Neural progenitor cell (in vitro differentiated cells): ENCODE results near the gene UBR2. TPM values are rescaled to one million over a fixed set of nuclear protein-coding genes. Genes with fewer than 3 reads are reported as not detected.
A peak's percentile ranks its signal among the peaks of the same experiment; 100 is the strongest.

Experiments
- DNase-seq: peaks from one replicate; pipeline ENCODE4 v3.0.0-alpha.2; 2016; ENCODE audit warnings: low spot score
- H2AFZ ChIP-seq: fragments of 200-600 bp; sonication (generic); replicated peaks from 2 replicates; pipeline ENCODE4 v1.6.1; 2016; ENCODE audit warnings: antibody characterized with exemption
- H3F3A ChIP-seq: fragments of 200-600 bp; sonication (generic); 2 replicates; pipeline ENCODE4 v1.6.1; 2016; ENCODE audit warnings: antibody characterized with exemption, low read depth
- H3K27ac ChIP-seq: fragments of 200-600 bp; sonication (generic); 2 replicates; pipeline ENCODE4 v1.5.1; 2016; ENCODE audit warnings: mild to moderate bottlenecking
- H3K27me3 ChIP-seq: fragments of 200-600 bp; sonication (generic); 2 replicates; pipeline ENCODE4 v1.6.1; 2016; ENCODE audit warnings: mild to moderate bottlenecking, moderate library complexity
- H3K36me3 ChIP-seq: fragments of 200-600 bp; sonication (generic); 2 replicates; pipeline ENCODE4 v1.5.1; 2016
- H3K4me1 ChIP-seq: fragments of 200-600 bp; sonication (generic); 2 replicates; pipeline ENCODE4 v1.6.1; 2016; ENCODE audit warnings: mixed run types
- H3K4me2 ChIP-seq: fragments of 200-600 bp; sonication (generic); 2 replicates; pipeline ENCODE4 v1.6.1; 2016
- H3K4me3 ChIP-seq: fragments of 200-600 bp; sonication (generic); 2 replicates; pipeline ENCODE4 v1.5.1; 2016
- H3K79me2 ChIP-seq: fragments of 200-600 bp; sonication (generic); 2 replicates; pipeline ENCODE4 v1.6.1; 2016; ENCODE audit warnings: low read depth
- H3K9ac ChIP-seq: fragments of 200-600 bp; sonication (generic); 2 replicates; pipeline ENCODE4 v1.6.1; 2016
- H3K9me3 ChIP-seq: fragments of 200-600 bp; sonication (generic); 2 replicates; pipeline ENCODE4 v1.5.1; 2016; ENCODE audit warnings: low read depth
- H4K20me1 ChIP-seq: fragments of 200-600 bp; sonication (generic); 2 replicates; pipeline ENCODE4 v1.6.1; 2016; ENCODE audit warnings: low read depth
- H3K27ac Mint-ChIP-seq: 3 replicates; pipeline ENCODE4 v1.8.0; 2021; ENCODE audit warnings: mixed read lengths
- H3K27me3 Mint-ChIP-seq: 2 replicates; pipeline ENCODE4 v1.8.0; 2022; ENCODE audit warnings: low read depth, mild to moderate bottlenecking, inconsistent platforms, moderate library complexity, mixed read lengths; ENCODE audit not compliant: insufficient read depth
- H3K36me3 Mint-ChIP-seq: 3 replicates; pipeline ENCODE4 v1.8.0; 2021; ENCODE audit warnings: mixed read lengths
- H3K4me1 Mint-ChIP-seq: 3 replicates; pipeline ENCODE4 v1.8.0; 2021; ENCODE audit warnings: mixed read lengths
- H3K4me3 Mint-ChIP-seq: 3 replicates; pipeline ENCODE4 v1.8.0; 2021; ENCODE audit warnings: mild to moderate bottlenecking, moderate library complexity, mixed read lengths
- H3K9me3 Mint-ChIP-seq: 3 replicates; pipeline ENCODE4 v1.8.0; 2020; ENCODE audit warnings: mixed read lengths
- CTCF ChIP-seq: fragments of 200-600 bp; sonication (generic); IDR thresholded peaks from 2 replicates; pipeline ENCODE4 v1.5.1; 2017; ENCODE audit warnings: antibody characterized with exemption, mild to moderate bottlenecking
- EZH2 ChIP-seq: fragments of 200-600 bp; sonication (generic); IDR thresholded peaks from 2 replicates; pipeline ENCODE4 v1.6.1; 2017; ENCODE audit warnings: antibody characterized with exemption, mild to moderate bottlenecking, moderate library complexity
- EZH2phosphoT487 ChIP-seq: fragments of 200-600 bp; sonication (generic); IDR thresholded peaks from 2 replicates; pipeline ENCODE4 v1.6.1; 2017; ENCODE audit warnings: antibody characterized with exemption
- total RNA-seq: library from RNA; depleted of rRNA; stranded (reverse); fragments of >200 nt; gene quantifications from 2 replicates; pipeline ENCODE4 v1.2.3, GENCODE V29; 2015; ENCODE audit warnings: low replicate concordance

Gene UBR2
- total RNA-seq, 1 donor from 2014 or later, result 34.7 TPM

GRCh38 chr6:42704251-42704936, 140.6 kb downstream of the UBR2 start:
- Histone ChIP-seq H3F3A (no peaks in the 10 kb centered on the region), H3K9ac (no peak overlapping the region), H3K27ac (no peak overlapping the region), H2AFZ (peak overlapping the region; percentile 100), H3K4me3 (no peak overlapping the region), H3K4me2 (peak overlapping the region; percentile 35), H3K79me2 (no peaks in the 10 kb centered on the region), H3K27me3 (no peaks in the 10 kb centered on the region), H3K9me3 (no peaks in the 10 kb centered on the region), H3K36me3 (no peaks in the 10 kb centered on the region), H4K20me1 (no peaks in the 10 kb centered on the region), H3K4me1 (peaks cover 6% of the 10 kb centered on the region)
- no peaks in the 10 kb centered on the region for H3K4me1 Mint-ChIP-seq
- no peak overlapping the region for H3K27ac Mint-ChIP-seq
- TF ChIP-seq EZH2 (no peak), EZH2phosphoT487 (no peak), CTCF (no peak)
- H3K27me3 Mint-ChIP-seq, result peaks cover 2% of the 10 kb centered on the region
- no peaks in the 10 kb centered on the region for H3K36me3 Mint-ChIP-seq
- no peak for DNase-seq
- H3K9me3 Mint-ChIP-seq, result no peaks in the 10 kb centered on the region
- H3K4me3 Mint-ChIP-seq, result no peak overlapping the region

GRCh38 chr6:42704937-42705374, 141.1 kb downstream of the UBR2 start:
- no peak for DNase-seq
- no peak overlapping the region for H3K4me3 ChIP-seq
- H4K20me1 ChIP-seq, result no peaks in the 10 kb centered on the region
- Mint-ChIP-seq H3K27ac (no peak overlapping the region), H3K4me1 (no peaks in the 10 kb centered on the region), H3K9me3 (no peaks in the 10 kb centered on the region), H3K36me3 (no peaks in the 10 kb centered on the region), H3K27me3 (peaks cover 2% of the 10 kb centered on the region), H3K4me3 (peak overlapping the region; percentile 41)
- H3F3A ChIP-seq, result no peaks in the 10 kb centered on the region
- H3K9ac ChIP-seq, result no peak overlapping the region
- H3K9me3 ChIP-seq, result no peaks in the 10 kb centered on the region
- H3K79me2 ChIP-seq, result no peaks in the 10 kb centered on the region
- no peak overlapping the region for H3K4me2 ChIP-seq
- no peak for TF ChIP-seq EZH2
- TF ChIP-seq EZH2phosphoT487, result no peak
- no peak for TF ChIP-seq CTCF
- peaks cover 9% of the 10 kb centered on the region for H3K4me1 ChIP-seq
- H3K27me3 ChIP-seq, result no peaks in the 10 kb centered on the region
- H3K27ac ChIP-seq, result no peak overlapping the region
- H2AFZ ChIP-seq, result no peak overlapping the region
- no peaks in the 10 kb centered on the region for H3K36me3 ChIP-seq

GRCh38 chr6:42707595-42707994, 143.8 kb downstream of the UBR2 start:
- peaks cover 7% of the 10 kb centered on the region for H3K9me3 Mint-ChIP-seq
- Histone ChIP-seq H3K4me1 (peaks cover 20% of the 10 kb centered on the region), H3F3A (no peaks in the 10 kb centered on the region), H3K4me3 (no peak overlapping the region), H3K27ac (no peak overlapping the region), H2AFZ (no peak overlapping the region), H4K20me1 (no peaks in the 10 kb centered on the region), H3K4me2 (no peak overlapping the region), H3K36me3 (no peaks in the 10 kb centered on the region), H3K79me2 (no peaks in the 10 kb centered on the region), H3K9me3 (no peaks in the 10 kb centered on the region), H3K9ac (no peak overlapping the region), H3K27me3 (no peaks in the 10 kb centered on the region)
- H3K4me3 Mint-ChIP-seq, result no peak overlapping the region
- no peaks in the 10 kb centered on the region for H3K36me3 Mint-ChIP-seq
- TF ChIP-seq EZH2, result no peak
- no peak for TF ChIP-seq CTCF
- no peak for TF ChIP-seq EZH2phosphoT487
- no peak for DNase-seq
- peaks cover 2% of the 10 kb centered on the region for H3K27me3 Mint-ChIP-seq
- peaks cover 10% of the 10 kb centered on the region for H3K4me1 Mint-ChIP-seq
- no peak overlapping the region for H3K27ac Mint-ChIP-seq
